NT2/D1 (cell line): ENCODE data around the gene IFNE.

Experiments
- SUZ12 ChIP-seq: IDR thresholded peaks from 2 replicates; pipeline ENCODE4 v1.6.1; 2011; ENCODE audit not compliant: insufficient read length, insufficient read depth; ENCODE audit errors: extremely low read depth
- YY1 ChIP-seq: IDR thresholded peaks from 2 replicates; pipeline ENCODE4 v1.6.1; 2011; ENCODE audit not compliant: insufficient read length, insufficient read depth
- ZNF274 ChIP-seq: IDR thresholded peaks from 2 replicates; pipeline ENCODE4 v1.6.1; 2011; ENCODE audit warnings: mild to moderate bottlenecking, low read depth, low read length

- TF ChIP-seq YY1, result no peak
- no peak for TF ChIP-seq ZNF274
- no peak for TF ChIP-seq SUZ12
Observed at GRCh38 chr9:21506626-21507482, 24.7 kb upstream of the IFNE start.
